HG02571 (cell line): ENCODE measurements around the gene VPS54.

Experiments
- ATAC-seq: cut with Tn5 transposase; IDR thresholded peaks from one replicate; pipeline ENCODE4 v1.9.1; 2021; ENCODE audit warnings: mild to moderate bottlenecking, moderate library complexity; ENCODE audit not compliant: unreplicated experiment

The VPS54 gene

GRCh38 chr2:63846487-63846886 is 172.7 kb downstream of the VPS54 start:
- ATAC-seq = no peak

DNA sequence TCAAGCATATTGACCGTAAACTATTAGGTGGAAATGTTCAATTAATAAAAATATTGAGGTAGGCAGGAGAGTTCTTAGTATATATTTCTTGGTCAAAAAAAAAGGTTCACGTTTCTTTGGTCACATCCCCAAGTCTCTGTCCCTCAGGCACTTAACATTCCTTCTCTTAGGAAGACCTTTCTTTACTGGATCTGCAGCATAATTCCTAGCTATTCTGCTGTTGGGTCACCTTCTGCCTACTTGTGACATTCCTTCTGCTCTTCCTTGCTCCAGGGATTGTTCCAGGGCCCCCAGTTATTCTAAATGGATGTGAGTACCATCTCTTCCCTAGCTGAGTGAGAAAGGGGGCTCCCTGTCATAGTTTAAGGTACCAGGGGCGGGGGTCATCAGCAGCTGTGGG is 173.4 kb downstream of the VPS54 start:
- ATAC-seq = no peak

DNA sequence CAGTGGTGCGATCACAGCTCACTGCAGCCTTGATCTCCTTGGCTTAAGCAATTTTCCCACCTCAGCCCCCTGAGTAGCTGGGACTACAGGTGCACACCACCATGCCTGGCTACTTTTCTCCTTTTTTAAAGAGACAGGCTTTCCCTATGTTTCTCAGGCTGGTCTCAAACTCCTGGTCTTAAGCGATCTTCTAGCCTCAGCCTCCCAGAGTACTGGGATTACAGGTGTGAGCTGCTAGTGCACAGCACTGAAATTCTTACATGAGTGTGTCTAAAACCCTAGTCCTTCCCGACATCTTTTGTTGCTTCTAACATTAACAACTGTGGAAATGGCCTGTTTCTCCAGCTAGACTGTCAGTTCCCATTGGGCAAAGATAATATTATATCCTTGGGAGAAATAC is 174.6 kb downstream of the VPS54 start:
- ATAC-seq = no peak

- ATAC-seq = no peak
These were observed 175.4 kb downstream of the VPS54 start for GRCh38 chr2:63843791-63844190.

- ATAC-seq = no peak
These were observed 176.1 kb downstream of the VPS54 start for GRCh38 chr2:63843093-63843492.

GRCh38 chr2:63842149-63843061 is 176.8 kb downstream of the VPS54 start:
- no peak for ATAC-seq
